ENCODE data around the gene PMFBP1.

DNA sequence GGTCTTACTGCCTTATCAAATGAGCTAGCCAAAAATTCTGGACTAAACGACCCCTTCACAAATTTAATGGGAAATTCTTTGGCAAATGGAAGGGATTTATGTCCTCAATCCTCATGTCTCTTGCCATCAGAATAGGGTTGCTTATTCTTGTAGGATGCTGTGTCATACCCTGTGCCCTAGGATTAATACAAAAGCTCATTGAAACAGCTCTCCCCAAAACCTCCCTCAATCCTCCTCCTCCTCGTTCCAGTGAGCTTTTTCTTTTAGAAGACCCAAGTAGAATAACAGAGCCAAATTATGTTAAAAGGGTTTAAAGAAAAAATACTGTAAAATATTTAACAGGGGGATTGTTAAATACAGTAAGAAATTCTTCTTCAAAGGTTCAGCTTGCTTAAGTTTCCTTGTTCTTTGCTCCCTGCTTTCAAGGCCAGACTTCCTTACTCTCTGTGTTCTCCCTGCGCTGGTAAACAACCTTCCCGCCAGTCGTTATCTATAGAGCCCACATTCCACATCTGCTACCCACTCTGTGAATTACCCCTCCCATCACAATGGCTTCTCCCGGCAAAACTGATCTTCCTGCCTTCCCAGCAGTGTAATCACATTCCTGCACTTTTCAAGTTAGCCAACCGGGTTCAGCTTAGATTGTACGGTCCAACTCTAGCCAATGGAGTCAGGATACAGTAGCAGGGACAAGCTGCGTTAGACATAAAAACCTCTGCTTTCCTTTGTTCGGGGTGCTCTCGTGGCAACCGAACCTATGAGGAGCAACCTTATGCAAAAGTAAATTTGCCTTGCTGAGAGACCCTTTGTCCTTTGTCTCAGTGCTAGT, 99.2 kb downstream of the PMFBP1 start:
- TF ChIP-seq CTCF (IDR thresholded peaks at IDR 0.05; ENCODE audit: low read depth, low read length): no peak
- TF ChIP-seq MAX (IDR thresholded peaks at IDR 0.05; ENCODE audit: low read depth, low read length): no peak
